ENCODE results near the gene CD86. TPM values are rescaled to one million over a fixed set of nuclear protein-coding genes. Genes with fewer than 3 reads are reported as not detected.

Gene CD86
- total and polyA plus RNA-seq, 8 donors: 0.31 to 9.0 (median 0.55) TPM

GRCh38 chr3:122169911-122170310 lies 114.7 kb downstream of the CD86 start:
- no peak for FAIRE-seq
- no peak overlapping the region for H3K27ac ChIP-seq
- no peak overlapping the region for H3K4me3 ChIP-seq
- 81 to 86% methylated on average over 3 of the region's 3 CpGs for WGBS, 2 donors
- TF ChIP-seq CTCF (IDR thresholded peaks at IDR 0.05): no peak
- DNase-seq: no peak
- H3K27me3 ChIP-seq: no peaks in the 10 kb centered on the region
- no peaks in the 10 kb centered on the region for H3K36me3 ChIP-seq
- H3K4me1 ChIP-seq: no peaks in the 10 kb centered on the region
- ATAC-seq: no peak
- intact Hi-C loops (cut with DNase I): no loop called here
- H3K9me3 ChIP-seq: peaks cover 0 to 3% (median 0%) of the 10 kb centered on the region in 4 donors

Other genes starting within 250 kb of the CD86 start
- gene IQCB1, start 220.3 kb upstream of the CD86 start, total RNA-seq: 10 to 100 TPM in 4 of 6 donors, 1 to 10 TPM in 2; 9.0 to 12.2 (median 10.6) TPM
- 10 to 100 TPM; 12.5 to 18.3 TPM for gene IQCB1, start 220.3 kb upstream of the CD86 start, polyA plus RNA-seq
- gene EAF2, start 220.2 kb upstream of the CD86 start, total RNA-seq: 1 to 10 TPM; 2.9 to 8.6 (median 4.0) TPM
- gene EAF2, start 220.2 kb upstream of the CD86 start, polyA plus RNA-seq: 1 to 10 TPM; 3.1 to 4.7 TPM
- gene SLC15A2, start 161.0 kb upstream of the CD86 start, total RNA-seq: 10 to 100 TPM in 2 of 6 donors, 1 to 10 TPM in 4; 4.5 to 22.5 (median 6.9) TPM
- 1 to 10 TPM; 1.9 to 2.8 TPM for gene SLC15A2, start 161.0 kb upstream of the CD86 start, polyA plus RNA-seq
- 1 to 10 TPM; 4.1 to 8.2 (median 5.7) TPM for gene ILDR1, start 33.1 kb upstream of the CD86 start, total RNA-seq
- 1 to 10 TPM; 2.2 to 3.0 TPM for gene ILDR1, start 33.1 kb upstream of the CD86 start, polyA plus RNA-seq
- gene CASR, start 128.3 kb downstream of the CD86 start, total RNA-seq: 10 to 100 TPM in 3 of 6 donors, 1 to 10 TPM in 3; 7.6 to 15.5 (median 10.5) TPM
- 10 to 100 TPM in 1 of 2 donors, 1 to 10 TPM in 1; 6.9 to 24.6 TPM for gene CASR, start 128.3 kb downstream of the CD86 start, polyA plus RNA-seq